Lower lobe of right lung (tissue), 2 donors: ENCODE measurements around the gene ZNF408. TPM values are rescaled to one million over a fixed set of nuclear protein-coding genes. Genes with fewer than 3 reads are reported as not detected.
A peak's percentile ranks its signal among the peaks of the same experiment; 100 is the strongest.

Source experiments
- ATAC-seq, 2 donors: fragments of 200-7000 bp; cut with Tn5 transposase; one replicate each; pipeline ENCODE4 v1.9.1; 2020 to 2022; ENCODE audit warnings: mild to moderate bottlenecking in 2 of 2, moderate library complexity in 2 of 2
- DNase-seq: peaks from one replicate; pipeline ENCODE4 v3.0.0-alpha.2; 2020
- H3K27ac ChIP-seq: fragments of 200-600 bp; one replicate; pipeline ENCODE4 v1.8.0; 2022
- H3K27me3 ChIP-seq: fragments of 200-600 bp; one replicate; pipeline ENCODE4 v1.8.0; 2022; ENCODE audit warnings: low read depth
- H3K36me3 ChIP-seq: fragments of 200-600 bp; one replicate; pipeline ENCODE4 v1.8.0; 2022; ENCODE audit warnings: mild to moderate bottlenecking
- H3K4me1 ChIP-seq: fragments of 200-600 bp; one replicate; pipeline ENCODE4 v1.8.0; 2022
- H3K4me3 ChIP-seq: fragments of 200-600 bp; one replicate; pipeline ENCODE4 v1.8.0; 2022; ENCODE audit warnings: mild to moderate bottlenecking
- H3K9me3 ChIP-seq: fragments of 200-600 bp; one replicate; pipeline ENCODE4 v1.8.0; 2022
- intact Hi-C: fragments of 100-400 bp; cut with DNase I; formaldehyde crosslinking; loops from one replicate; pipeline ENCODE4 v1.11.0; 2022
- total RNA-seq: library from RNA; stranded (reverse); fragmentation: NEBNext Ultra II Directional; extraction: Animal tissue kit (Norgen Biotek cat#: 25700); gene quantifications from one replicate; pipeline ENCODE4 v1.2.1, GENCODE V29; 2021
- TF ChIP-seq, protein P1 (sequence below): fragments of 200-600 bp; IDR thresholded peaks from one replicate; pipeline ENCODE4 v1.8.0; 2022; ENCODE audit warnings: antibody characterized with exemption, mild to moderate bottlenecking
- donor health status: DM: no; HTN: yes; CAD: no; lungs with severe emphysema.

Gene ZNF408
- total RNA-seq, 1 donor from 2014 or later, result 8.6 TPM

GRCh38 chr11:46731545-46731944 lies 30.7 kb downstream of the ZNF408 start:
- H3K36me3 ChIP-seq, result no peaks in the 10 kb centered on the region
- H3K4me1 ChIP-seq, result no peaks in the 10 kb centered on the region
- no peaks in the 10 kb centered on the region for H3K9me3 ChIP-seq
- H3K4me3 ChIP-seq, result no peak overlapping the region
- H3K27me3 ChIP-seq, result no peaks in the 10 kb centered on the region
- TF ChIP-seq, protein P1, sequence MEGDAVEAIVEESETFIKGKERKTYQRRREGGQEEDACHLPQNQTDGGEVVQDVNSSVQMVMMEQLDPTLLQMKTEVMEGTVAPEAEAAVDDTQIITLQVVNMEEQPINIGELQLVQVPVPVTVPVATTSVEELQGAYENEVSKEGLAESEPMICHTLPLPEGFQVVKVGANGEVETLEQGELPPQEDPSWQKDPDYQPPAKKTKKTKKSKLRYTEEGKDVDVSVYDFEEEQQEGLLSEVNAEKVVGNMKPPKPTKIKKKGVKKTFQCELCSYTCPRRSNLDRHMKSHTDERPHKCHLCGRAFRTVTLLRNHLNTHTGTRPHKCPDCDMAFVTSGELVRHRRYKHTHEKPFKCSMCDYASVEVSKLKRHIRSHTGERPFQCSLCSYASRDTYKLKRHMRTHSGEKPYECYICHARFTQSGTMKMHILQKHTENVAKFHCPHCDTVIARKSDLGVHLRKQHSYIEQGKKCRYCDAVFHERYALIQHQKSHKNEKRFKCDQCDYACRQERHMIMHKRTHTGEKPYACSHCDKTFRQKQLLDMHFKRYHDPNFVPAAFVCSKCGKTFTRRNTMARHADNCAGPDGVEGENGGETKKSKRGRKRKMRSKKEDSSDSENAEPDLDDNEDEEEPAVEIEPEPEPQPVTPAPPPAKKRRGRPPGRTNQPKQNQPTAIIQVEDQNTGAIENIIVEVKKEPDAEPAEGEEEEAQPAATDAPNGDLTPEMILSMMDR, result no peak
- intact Hi-C loops, result no loop called here
- no peak for ATAC-seq
- H3K27ac ChIP-seq, result no peak overlapping the region
- peak; percentile 6 for DNase-seq

DNA sequence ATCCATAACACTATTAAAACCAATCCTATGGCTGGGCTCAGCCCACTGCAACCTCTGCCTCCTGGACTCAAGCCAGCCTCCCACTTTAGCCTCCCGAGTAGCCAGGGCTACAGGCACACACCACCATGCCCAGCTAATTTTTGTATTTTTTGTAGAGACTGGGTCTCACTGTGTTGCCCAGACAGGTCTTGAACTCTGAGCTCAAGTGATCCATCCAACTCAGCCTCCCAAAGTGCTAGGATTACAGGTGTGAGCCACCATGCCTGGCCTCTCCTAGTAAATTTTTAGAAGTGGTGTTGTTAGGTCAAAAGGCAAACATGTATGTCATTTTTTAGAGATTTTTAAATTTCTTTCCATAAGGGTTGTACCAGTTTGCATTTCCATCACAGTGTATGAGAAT lies 32.4 kb downstream of the ZNF408 start:
- Histone ChIP-seq H3K4me1 (no peaks in the 10 kb centered on the region), H3K27me3 (no peaks in the 10 kb centered on the region), H3K4me3 (no peak overlapping the region), H3K36me3 (no peaks in the 10 kb centered on the region), H3K9me3 (no peaks in the 10 kb centered on the region), H3K27ac (no peak overlapping the region)
- ATAC-seq (no peak), DNase-seq (no peak)
- TF ChIP-seq, protein P1, result no peak
- intact Hi-C loops, result no loop called here

DNA sequence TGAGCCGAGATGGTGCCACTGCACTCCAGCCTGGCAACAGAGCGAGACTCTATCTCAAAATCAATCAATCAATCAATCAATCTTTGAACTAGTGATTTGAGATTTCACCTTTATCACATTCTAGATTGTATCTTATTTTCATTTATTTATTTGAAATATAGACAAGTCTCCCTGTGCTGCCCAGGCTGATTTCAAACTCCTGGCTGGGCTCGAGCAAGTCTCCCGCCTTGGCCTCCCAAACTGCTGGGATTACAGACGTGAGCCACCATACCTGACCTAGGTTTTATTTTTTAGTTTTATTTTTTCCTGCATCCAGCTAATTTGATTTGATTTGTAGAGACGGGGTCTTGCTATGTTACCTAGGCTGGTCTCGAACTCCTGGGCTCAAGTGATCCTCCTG lies 35.3 kb downstream of the ZNF408 start:
- ATAC-seq (no peak), DNase-seq (no peak)
- Histone ChIP-seq H3K9me3 (no peaks in the 10 kb centered on the region), H3K4me1 (no peaks in the 10 kb centered on the region), H3K27me3 (no peaks in the 10 kb centered on the region), H3K27ac (no peak overlapping the region), H3K36me3 (peaks cover 2% of the 10 kb centered on the region), H3K4me3 (no peak overlapping the region)
- TF ChIP-seq, protein P1, result no peak
- intact Hi-C loops, result no loop called here

DNA sequence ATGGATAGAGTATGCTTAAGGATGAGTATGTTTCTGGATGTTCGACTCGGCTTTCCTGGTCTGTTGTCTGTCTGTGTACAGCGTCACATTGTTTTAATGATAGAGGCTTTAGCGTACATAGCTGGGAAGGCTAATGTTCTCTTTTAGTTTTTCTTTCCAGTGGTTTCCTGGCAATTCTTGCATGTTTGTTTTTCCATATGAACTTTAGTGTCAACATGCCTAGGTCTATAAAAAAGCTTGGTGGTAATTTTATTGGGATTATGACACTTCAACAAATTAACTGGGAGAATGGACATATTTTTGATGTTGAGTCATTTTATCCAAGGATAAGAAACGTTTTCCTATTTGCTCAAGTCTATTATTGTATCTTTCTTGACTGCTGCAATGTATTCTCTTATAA lies 35.8 kb downstream of the ZNF408 start:
- H3K9me3 ChIP-seq, result no peaks in the 10 kb centered on the region
- intact Hi-C loops, result no loop called here
- no peak overlapping the region for H3K4me3 ChIP-seq
- ATAC-seq, result no peak
- H3K27me3 ChIP-seq, result no peaks in the 10 kb centered on the region
- H3K36me3 ChIP-seq, result peaks cover 7% of the 10 kb centered on the region
- DNase-seq, result no peak
- TF ChIP-seq, protein P1, result no peak
- no peak overlapping the region for H3K27ac ChIP-seq
- H3K4me1 ChIP-seq, result no peaks in the 10 kb centered on the region

DNA sequence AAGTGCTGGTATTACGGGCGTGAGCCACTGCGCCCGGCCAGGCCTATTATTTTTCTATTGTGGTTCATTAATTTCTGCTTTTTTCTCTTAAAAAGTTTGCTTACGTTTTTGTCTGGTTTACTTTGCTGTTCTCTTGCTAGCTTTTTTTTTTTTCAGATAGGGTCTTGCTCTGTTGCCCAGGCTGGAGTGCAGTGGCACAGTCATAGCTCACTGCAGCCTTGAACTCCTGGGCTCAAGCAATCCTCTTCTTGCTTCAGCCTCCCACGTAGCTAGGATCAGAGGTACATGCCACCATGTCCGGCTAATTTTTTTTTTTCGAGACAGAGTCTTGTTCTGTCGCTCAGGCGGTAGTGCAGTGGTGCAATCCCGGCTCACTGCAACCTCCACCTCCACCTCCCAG lies 36.9 kb downstream of the ZNF408 start:
- Histone ChIP-seq H3K27ac (no peak overlapping the region), H3K36me3 (peaks cover 18% of the 10 kb centered on the region), H3K27me3 (no peaks in the 10 kb centered on the region), H3K4me1 (no peaks in the 10 kb centered on the region), H3K4me3 (no peak overlapping the region), H3K9me3 (no peaks in the 10 kb centered on the region)
- intact Hi-C loops, result no loop called here
- DNase-seq (no peak), ATAC-seq (no peak)
- TF ChIP-seq, protein P1, result no peak

DNA sequence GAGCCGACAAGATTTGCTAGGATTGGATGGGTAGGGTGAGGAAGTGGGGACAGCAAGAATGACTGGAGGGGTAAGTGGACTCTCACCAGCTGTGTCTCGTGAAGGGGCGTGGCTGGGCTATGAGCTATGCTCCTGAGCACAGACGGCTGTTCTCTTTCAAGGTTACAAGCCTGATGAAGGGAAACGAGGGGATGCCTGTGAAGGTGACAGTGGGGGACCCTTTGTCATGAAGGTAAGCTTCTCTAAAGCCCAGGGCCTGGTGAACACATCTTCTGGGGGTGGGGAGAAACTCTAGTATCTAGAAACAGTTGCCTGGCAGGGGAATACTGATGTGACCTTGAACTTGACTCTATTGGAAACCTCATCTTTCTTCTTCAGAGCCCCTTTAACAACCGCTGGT lies 38.1 kb downstream of the ZNF408 start:
- H3K9me3 ChIP-seq, result no peaks in the 10 kb centered on the region
- H3K4me3 ChIP-seq, result no peak overlapping the region
- intact Hi-C loops, result no loop called here
- no peak overlapping the region for H3K27ac ChIP-seq
- H3K36me3 ChIP-seq, result peaks cover 30% of the 10 kb centered on the region
- DNase-seq, result no peak
- H3K27me3 ChIP-seq, result no peaks in the 10 kb centered on the region
- ATAC-seq, result no peak
- TF ChIP-seq, protein P1, result no peak
- no peaks in the 10 kb centered on the region for H3K4me1 ChIP-seq
